Kidney (tissue), 14 donors: ENCODE results near the gene ARHGEF38. TPM values are rescaled to one million over a fixed set of nuclear protein-coding genes. Genes with fewer than 3 reads are reported as not detected.

ENCODE experiments used
- DNase-seq, 5 donors: peaks; one replicate each; pipeline ENCODE4 v3.0.0-alpha.2; 2013 to 2020
- FAIRE-seq: peaks from 2 replicates; lab custom pipeline; 2012; peaks lifted over from hg19 to GRCh38; lab: Jason Lieb, UNC
- H3K27ac ChIP-seq, 2 donors: one replicate each; pipeline ENCODE4 v1.7.0; 2013; ENCODE audit warnings: low read depth in 2 of 2, low read length in 2 of 2, inconsistent platforms in 1 of 2
- H3K27me3 ChIP-seq: one replicate; pipeline ENCODE4 v1.7.1; 2013; ENCODE audit warnings: low read length, inconsistent platforms; ENCODE audit not compliant: control insufficient read depth, insufficient read depth
- H3K36me3 ChIP-seq, 3 donors: one replicate each; pipeline versions ENCODE4 v1.7.0 to v1.7.1; 2013; ENCODE audit warnings: low read length in 3 of 3, control low read depth in 1 of 3, inconsistent platforms in 1 of 3; ENCODE audit not compliant: insufficient read depth in 3 of 3, control insufficient read depth in 2 of 3
- H3K4me1 ChIP-seq, 3 donors: one replicate each; pipeline versions ENCODE4 v1.7.0 to v1.7.1; 2013; ENCODE audit warnings: low read length in 3 of 3, inconsistent platforms in 1 of 3, low read depth in 1 of 3; ENCODE audit not compliant: control insufficient read depth in 2 of 3, insufficient read depth in 2 of 3
- H3K4me3 ChIP-seq, 3 donors: one replicate each; pipeline versions ENCODE4 v1.7.0 to v1.8.1; 2013; ENCODE audit warnings: low read length in 3 of 3, control low read depth in 1 of 3, inconsistent platforms in 1 of 3
- H3K9ac ChIP-seq, 3 donors: one replicate each; pipeline versions ENCODE4 v1.7.0 to v1.7.1; 2013; ENCODE audit warnings: low read length in 3 of 3, control low read depth in 1 of 3, inconsistent platforms in 1 of 3
- H3K9me3 ChIP-seq, 3 donors: one replicate each; pipeline versions ENCODE4 v1.7.0 to v1.7.1; 2013; ENCODE audit warnings: low read length in 3 of 3, control low read depth in 1 of 3, inconsistent platforms in 1 of 3; ENCODE audit not compliant: control insufficient read depth in 2 of 3, insufficient read depth in 1 of 3
- CTCF ChIP-seq: IDR thresholded peaks from 3 replicates; pipeline ENCODE4 v1.5.1; 2012; ENCODE audit warnings: mild to moderate bottlenecking, moderate library complexity, borderline replicate concordance; ENCODE audit not compliant: insufficient read depth; ENCODE audit errors: extremely low read depth
- intact Hi-C: fragments of 100-400 bp; cut with DNase I; formaldehyde crosslinking; loops from one replicate; pipeline ENCODE4 v1.11.1; 2022
- polyA plus RNA-seq: library from polyadenylated mRNA; stranded (reverse); fragments of 350-450 nt; fragmentation: Illumina TruSeq; extraction: RNeasy Lipid Tissue Mini Kit (QIAGEN cat#74804); gene quantifications from one replicate; pipeline ENCODE4 v1.2.3, GENCODE V29; 2014; ENCODE audit warnings: low read depth, low replicate concordance; ENCODE audit not compliant: insufficient read depth
- total RNA-seq: library from RNA; stranded (reverse); fragmentation: NEBNext Ultra II Directional; extraction: Animal tissue kit (Norgen Biotek cat#: 25700); gene quantifications from one replicate; pipeline ENCODE4 v1.2.1, GENCODE V29; 2021
- donor health status: control.
- donor health status: control.
- donor health status: control.
- donor health status: control.
- donor health status: control.
- donor health status: DM: yes; HTN: yes; CAD: no.
- donor health status: Normal renal cell carcinoma (clear cell type).

The ARHGEF38 gene
- total and polyA plus RNA-seq, 2 donors from 2014 or later: 1.5 to 41.1 TPM

- intact Hi-C loops: no loop called here
- H3K27ac ChIP-seq: no peak overlapping the region
- H3K4me1 ChIP-seq: peaks cover 0 to 2% (median 0%) of the 10 kb centered on the region in 3 donors
- H3K9ac ChIP-seq: no peak overlapping the region
- TF ChIP-seq CTCF: no peak
- H3K9me3 ChIP-seq: no peaks in the 10 kb centered on the region
- no peak for DNase-seq
- H3K4me3 ChIP-seq: no peak overlapping the region
- no peaks in the 10 kb centered on the region for H3K36me3 ChIP-seq
- no peak for FAIRE-seq
- H3K27me3 ChIP-seq: no peaks in the 10 kb centered on the region
Measured at GRCh38 chr4:105572296-105572695, 19.9 kb downstream of the ARHGEF38 start.

- H3K27me3 ChIP-seq: no peaks in the 10 kb centered on the region
- H3K36me3 ChIP-seq: no peaks in the 10 kb centered on the region
- no peak overlapping the region for H3K9ac ChIP-seq
- no peak overlapping the region for H3K4me3 ChIP-seq
- no peak for TF ChIP-seq CTCF
- H3K9me3 ChIP-seq: no peaks in the 10 kb centered on the region
- DNase-seq (peak in 1 of 5 donors; percentile 10), FAIRE-seq (no peak)
- intact Hi-C loops: no loop called here
- no peak overlapping the region for H3K27ac ChIP-seq
- H3K4me1 ChIP-seq: no peaks in the 10 kb centered on the region
Measured at GRCh38 chr4:105586638-105587328, 34.4 kb downstream of the ARHGEF38 start.

- FAIRE-seq: no peak
- H3K9ac ChIP-seq: no peak overlapping the region
- peak in 2 of 5 donors; percentile 68 to 82 for DNase-seq
Measured at GRCh38 chr4:105587841-105588240, 35.4 kb downstream of the ARHGEF38 start.

More at GRCh38 chr4:105587841-105588240, 35.4 kb downstream of the ARHGEF38 start:
- intact Hi-C loops: no loop called here
- no peak for TF ChIP-seq CTCF
- H3K36me3 ChIP-seq: no peaks in the 10 kb centered on the region
- no peaks in the 10 kb centered on the region for H3K9me3 ChIP-seq
- H3K27ac ChIP-seq: no peak overlapping the region
- H3K27me3 ChIP-seq: no peaks in the 10 kb centered on the region
- H3K4me1 ChIP-seq: no peaks in the 10 kb centered on the region
- H3K4me3 ChIP-seq: no peak overlapping the region
